ENCODE results near the gene TMEM217. TPM values are rescaled to one million over a fixed set of nuclear protein-coding genes. Genes with fewer than 3 reads are reported as not detected.
A peak's percentile ranks its signal among the peaks of the same experiment; 100 is the strongest.

Gene TMEM217
- total RNA-seq, 1 donor from 2014 or later: 12.4 TPM

GRCh38 chr6:37279366-37280134, 21.6 kb upstream of the TMEM217 start:
- no peak for DNase-seq

GRCh38 chr6:37277001-37277409, 19.1 kb upstream of the TMEM217 start:
- no peak for DNase-seq

DNA sequence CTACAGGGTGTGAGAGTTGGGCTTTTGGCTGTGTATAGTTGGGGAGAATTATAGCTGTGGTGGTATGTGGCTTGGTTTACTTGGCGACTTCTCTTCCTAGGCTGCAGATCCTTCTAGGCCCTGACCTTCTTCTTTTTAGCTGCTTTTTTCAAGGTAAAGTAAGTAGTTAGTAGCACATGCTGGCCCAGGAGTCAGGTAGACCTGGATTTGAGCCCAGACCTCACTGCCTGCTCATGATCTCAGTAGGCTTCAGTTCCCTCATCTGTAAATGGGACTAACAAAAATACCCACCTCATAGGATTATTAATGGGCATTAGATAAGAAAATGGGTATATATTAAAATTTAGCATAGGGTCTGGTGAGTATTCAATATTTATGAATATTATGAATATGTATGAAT, 17.4 kb upstream of the TMEM217 start:
- DNase-seq: no peak

- DNase-seq: no peak
Observed at GRCh38 chr6:37273690-37274089, 15.7 kb upstream of the TMEM217 start.

DNA sequence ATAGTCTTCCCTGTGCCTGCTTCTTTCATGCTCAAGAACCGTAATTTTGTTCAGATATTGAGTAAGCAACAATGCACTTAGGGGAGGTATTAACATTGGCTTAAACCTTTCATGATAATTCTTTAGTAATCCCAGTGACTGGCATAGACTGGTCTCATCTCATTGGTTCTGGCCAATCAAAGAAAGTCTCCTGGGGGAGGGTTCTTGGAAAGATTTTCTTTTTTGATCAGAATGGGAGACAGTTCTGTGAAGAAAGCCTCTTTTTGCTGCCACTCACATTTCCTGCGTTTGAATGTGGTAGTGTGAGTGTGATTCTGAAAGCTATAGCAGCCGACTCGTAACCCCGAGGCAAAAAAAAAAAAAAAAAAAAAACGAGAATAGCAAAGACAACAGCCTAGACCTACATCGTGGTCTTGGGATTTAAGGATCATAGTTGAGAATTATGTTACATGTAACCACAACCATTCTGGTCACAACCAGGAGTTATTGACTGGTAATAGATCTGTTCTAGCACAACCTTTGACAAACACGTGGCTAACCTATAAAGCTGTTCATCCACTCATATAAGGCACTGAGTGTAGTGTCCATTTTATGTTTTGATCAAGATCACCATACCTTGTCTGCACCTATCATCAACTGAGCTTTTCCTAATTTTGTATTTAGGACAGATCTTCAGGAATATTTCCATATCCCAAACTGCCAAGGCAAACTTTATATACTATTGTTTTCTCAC, 15.1 kb upstream of the TMEM217 start:
- no peak for DNase-seq

DNA sequence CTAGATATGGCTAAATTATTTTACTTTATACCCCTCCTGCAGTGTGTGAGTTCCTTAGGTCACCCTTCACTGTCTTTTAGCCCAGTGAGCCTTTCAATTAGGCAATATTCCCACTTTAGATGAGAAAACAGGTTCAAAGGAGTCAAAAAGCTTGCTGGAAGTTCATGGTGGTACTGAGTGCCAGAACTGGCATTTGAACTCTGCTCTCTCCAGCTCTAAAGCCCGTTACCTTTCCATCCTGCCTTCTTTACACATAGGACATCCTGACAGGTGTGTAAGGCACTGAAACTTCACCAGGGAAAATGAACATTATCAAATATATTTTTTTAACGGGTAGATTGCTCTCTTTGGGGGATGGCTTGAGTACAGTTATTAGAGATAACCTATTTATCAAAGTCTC, 11.2 kb upstream of the TMEM217 start:
- DNase-seq: no peak

- no peak for DNase-seq
Observed at GRCh38 chr6:37265860-37266259, 7.9 kb upstream of the TMEM217 start.

DNA sequence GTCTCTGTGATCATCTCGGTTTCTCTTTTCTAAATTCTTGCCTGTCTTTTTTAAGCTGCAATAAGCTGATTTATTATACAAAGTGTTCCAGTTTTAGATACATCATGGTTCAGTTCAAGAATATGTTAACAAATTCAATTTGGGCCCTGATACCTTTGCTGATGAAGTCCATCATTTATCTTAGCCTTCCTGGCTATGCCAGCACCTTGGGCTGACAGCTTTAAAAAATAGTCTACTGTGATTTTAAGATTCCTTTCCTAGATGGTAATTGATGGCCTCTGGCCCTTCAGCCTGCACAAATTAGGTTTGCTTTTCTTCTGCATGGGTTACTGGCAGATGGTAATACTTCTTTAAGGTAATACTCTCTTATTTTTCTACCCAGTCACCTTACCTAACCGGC, 7.1 kb upstream of the TMEM217 start:
- no peak for DNase-seq

GRCh38 chr6:37262446-37263026, 4.6 kb upstream of the TMEM217 start:
- no peak for DNase-seq

DNA sequence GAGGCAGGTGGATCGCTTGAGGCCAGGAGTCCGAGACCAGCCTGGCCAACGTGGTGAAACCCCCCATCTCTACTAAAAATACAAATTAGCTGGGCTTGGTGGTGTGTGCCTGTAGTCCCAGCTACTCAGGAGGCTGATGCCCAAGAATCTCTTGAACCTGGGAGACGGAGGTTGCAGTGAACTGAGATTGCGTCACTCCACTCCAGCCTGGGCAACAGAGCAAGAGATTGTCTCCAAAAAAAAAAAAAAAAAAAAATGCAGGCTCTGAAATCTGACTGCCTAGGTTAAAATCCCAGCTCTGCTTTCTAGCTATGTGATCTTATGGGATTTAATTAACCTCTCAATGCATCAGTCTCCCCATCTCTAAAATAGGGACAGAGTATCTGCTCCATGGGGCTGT, 3.3 kb upstream of the TMEM217 start:
- DNase-seq: no peak

GRCh38 chr6:37260444-37260843, 2.5 kb upstream of the TMEM217 start:
- DNase-seq: no peak

DNA sequence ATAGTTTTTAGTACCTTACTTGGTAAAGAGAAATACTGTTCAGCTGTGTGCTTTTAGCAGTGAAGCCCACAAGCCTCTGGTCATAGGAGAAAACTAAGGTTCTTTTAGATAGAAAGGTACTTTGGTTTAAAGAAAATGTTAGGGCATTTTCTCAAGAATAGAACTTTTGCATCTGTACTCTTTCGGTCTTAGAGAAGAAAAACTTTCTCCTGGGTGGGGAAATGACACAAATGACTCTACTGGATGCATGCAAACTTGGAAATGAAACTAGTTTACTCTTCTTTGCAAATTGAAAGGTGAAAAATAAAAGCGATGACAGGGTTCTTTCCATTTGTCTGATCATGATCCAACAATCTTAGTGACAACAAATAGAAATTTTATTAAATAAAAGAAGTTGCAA, 2.1 kb upstream of the TMEM217 start:
- DNase-seq: peak; percentile 23

DNA sequence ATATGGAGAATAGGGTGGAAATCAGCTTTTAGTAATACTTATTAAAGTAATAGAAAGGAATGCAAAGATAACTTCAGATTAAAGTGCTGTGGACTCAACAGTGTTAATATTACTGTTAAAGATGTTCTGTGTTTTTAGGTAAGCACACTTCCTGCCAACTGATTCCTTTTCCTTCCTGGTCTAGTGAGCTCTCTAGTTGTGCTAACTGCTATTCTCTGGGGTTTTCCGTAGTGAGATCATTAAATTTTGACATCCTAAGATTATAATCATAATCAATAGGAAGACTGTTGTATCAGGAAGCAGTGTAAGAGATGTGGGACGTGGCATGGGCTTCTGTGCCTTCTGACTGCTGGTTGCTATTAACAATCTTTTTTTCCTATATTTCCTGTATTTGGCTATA, 1.2 kb upstream of the TMEM217 start:
- DNase-seq: peak; percentile 88

DNA sequence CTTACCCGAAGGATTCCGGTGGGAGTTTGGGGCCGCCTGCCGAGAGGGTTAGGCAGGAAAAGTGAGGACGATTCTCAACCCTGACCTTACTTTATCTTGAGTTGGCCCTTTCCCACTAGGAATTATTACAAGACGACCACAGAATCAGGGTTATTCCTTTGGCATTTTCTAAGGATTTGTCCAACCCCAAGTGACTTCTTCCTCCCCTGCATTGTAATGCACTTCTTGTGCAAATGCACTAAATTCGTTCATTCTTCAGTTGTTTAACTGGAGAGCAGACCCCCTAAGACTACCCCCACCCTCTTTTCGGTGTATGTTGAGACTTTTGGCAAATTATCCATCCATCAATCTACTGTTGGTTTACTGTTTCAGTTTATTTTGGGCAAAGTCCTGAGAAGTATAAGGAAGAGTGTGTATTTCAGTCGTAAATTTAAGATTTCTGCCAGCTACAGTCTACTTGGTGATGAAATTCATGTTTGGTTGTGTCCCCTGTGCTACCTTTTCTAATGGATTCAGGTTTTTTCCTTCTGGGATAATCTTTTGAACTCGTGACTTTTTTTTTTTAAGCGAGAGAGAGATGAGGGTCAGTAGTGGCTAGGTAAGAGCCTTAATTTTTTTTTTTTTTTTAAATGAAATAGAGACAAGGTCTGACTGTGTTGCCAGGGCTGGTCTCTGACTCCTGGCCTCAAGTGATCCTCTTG, 611 bp upstream of the TMEM217 start:
- peak; percentile 33 for DNase-seq

DNA sequence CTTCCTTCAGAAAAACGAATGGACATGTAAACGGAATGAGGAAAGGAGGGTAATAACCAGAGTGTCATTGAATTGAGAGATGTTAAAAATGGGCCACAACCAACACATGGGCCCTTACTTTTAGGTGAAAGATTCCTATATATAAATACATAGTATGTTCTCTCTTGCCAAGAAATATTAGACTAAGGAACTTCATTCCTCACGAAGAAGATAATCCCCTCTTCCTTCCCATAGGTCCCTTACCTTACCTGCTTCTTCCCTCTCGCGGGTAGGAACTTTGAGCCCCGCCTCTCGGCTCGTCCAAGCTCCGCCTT, 667 bp downstream of the TMEM217 start:
- no peak for DNase-seq

- peak; percentile 26 for DNase-seq
Observed at GRCh38 chr6:37256692-37257319, 1.1 kb downstream of the TMEM217 start.

- DNase-seq: no peak
Observed at GRCh38 chr6:37254881-37255280, 3.1 kb downstream of the TMEM217 start.

GRCh38 chr6:37253486-37254007, 4.4 kb downstream of the TMEM217 start:
- DNase-seq: no peak

- peak; percentile 53 for DNase-seq
Observed at GRCh38 chr6:37251211-37251780, 6.6 kb downstream of the TMEM217 start.

DNA sequence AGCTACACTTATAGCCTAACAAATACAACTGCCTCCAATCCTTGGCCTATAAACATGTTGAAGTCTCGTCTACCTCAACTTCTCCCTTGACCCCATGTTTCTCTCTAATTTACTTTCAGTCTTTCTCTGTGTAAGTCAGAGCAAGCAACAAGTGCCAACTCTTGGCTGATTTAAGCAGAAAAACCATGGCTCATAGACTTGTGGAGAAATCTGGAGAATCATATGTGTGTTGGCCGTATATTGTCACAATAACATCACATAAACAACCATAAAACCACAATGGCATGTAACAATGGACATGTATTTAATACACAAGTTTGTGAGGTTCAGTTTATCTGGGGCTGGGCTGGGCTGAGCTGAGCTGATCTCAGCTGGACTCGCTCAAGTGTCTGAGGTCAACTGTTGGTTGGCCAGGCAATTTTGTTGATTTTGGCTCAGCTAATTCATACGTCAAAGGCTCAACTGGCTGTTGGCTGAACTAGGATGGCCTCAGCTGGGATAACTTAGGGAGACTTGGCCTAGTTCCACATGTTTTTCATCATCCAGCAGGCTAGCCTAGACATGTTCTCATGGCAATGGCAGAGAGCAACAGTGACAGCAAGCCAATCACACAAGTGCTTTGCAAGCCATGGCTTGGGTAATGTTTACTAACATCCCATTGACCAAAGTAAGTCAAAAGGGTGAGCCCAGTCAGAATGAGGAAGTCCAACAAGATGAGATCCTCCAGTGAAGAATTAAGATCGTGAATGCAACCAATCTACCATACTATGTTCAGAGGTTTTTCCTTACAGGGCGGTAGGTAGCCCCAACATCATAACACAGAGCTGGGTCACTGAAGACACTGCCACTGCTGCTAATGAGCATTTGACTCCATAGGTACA, 13.3 kb downstream of the TMEM217 start:
- peak; percentile 100 for DNase-seq

GRCh38 chr6:37243816-37244370, 14.1 kb downstream of the TMEM217 start:
- DNase-seq: no peak

Measured in dermis blood vessel endothelial cell (primary cell).